HL-60/S4 treated with retinoic acid at 250 ng/mL for 4 days and 3 days (cell line): ENCODE results near the gene SLC15A1.

Source experiments
- in situ Hi-C: fragments of 300-500 bp; cut with MboI; formaldehyde crosslinking; loops from 2 replicates; pipeline ENCODE4 v1.7.0; 2022; ENCODE audit warnings: low sequenced_read_pairs

Gene SLC15A1

GRCh38 chr13:98781470-98781869 lies 29.0 kb upstream of the SLC15A1 start:
- in situ Hi-C loops, result no loop called here

DNA sequence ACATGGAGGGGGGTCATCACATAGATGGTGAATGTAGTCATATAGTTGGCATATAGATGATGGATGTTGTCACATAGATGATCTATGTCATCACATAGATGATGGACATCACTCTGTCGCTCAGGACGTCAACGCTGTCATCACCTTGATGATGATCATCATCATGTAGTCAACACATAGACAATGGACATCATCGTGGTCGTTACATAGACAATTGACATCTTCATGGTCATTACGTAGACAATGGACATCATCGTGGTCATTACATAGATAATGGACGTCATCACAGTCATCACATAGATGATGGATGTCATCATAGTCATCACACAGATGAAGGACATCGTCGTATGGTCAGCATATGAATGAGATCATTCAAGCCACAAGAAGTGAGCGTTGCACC lies 28.6 kb upstream of the SLC15A1 start:
- in situ Hi-C loops, result no loop called here

GRCh38 chr13:98780451-98780850 lies 28.0 kb upstream of the SLC15A1 start:
- in situ Hi-C loops, result no loop called here

DNA sequence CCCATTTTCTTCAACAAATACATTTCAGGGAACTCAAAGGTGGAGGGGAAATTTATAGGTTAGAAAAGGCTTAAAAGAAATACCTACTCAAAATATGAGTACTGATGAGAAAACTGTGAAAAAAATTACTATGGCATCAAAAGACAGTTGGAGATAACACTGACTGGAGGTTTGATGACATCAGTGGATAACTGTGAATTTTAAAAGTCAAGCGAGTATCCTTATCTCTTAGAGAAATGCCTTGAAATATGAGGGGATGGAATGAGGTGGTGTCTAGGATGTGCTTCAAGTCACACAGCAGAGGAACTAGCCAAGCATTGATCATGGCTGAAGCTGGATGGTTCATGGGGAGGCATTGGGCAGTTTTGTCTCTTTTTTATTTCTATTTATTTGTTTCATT lies 27.2 kb upstream of the SLC15A1 start:
- in situ Hi-C loops, result no loop called here

DNA sequence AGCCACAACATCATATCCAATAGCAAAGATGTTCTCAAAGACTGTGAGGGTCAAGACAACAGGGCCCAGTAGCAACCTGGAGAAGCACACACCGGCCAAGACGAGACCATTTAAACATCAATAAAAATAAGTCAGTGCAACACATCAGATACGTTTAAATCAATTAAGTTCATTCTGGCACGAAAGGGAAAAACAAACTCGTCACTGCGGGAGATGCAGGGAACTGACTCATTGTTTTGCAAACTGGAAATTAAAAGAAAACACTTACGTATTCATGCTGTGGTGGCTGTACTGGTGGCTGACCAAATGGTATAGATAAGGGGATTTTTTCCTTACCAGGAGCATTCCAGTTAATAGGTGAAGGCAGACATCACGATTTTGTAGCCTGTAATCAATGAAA lies 26.3 kb upstream of the SLC15A1 start:
- in situ Hi-C loops, result no loop called here

DNA sequence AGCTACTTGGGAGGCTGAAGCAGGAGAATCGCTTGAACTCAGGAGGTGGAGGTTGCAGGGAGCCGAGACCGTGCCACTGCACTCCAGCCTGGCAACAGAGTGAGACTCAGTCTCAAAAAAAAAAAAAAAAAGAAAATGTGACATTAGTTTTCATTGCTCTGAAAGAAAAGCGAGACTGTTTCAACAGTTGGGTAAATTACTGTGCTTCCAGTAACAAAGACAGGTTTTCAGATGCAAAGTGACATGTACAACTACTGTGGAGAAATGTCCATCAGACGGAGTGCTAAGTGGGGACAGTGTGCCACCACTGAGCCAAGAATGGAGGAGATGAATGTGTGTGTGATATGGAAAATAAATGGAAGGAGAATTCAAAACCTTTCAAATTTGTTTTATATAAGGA lies 24.2 kb upstream of the SLC15A1 start:
- in situ Hi-C loops, result no loop called here

- in situ Hi-C loops, result no loop called here
These were observed 23.5 kb upstream of the SLC15A1 start for GRCh38 chr13:98775844-98776598.

- in situ Hi-C loops, result no loop called here
These were observed 22.9 kb upstream of the SLC15A1 start for GRCh38 chr13:98775386-98775785.

GRCh38 chr13:98774776-98775175 lies 22.3 kb upstream of the SLC15A1 start:
- in situ Hi-C loops, result no loop called here

- in situ Hi-C loops, result no loop called here
These were observed 21.4 kb upstream of the SLC15A1 start for GRCh38 chr13:98773921-98774320.

GRCh38 chr13:98772794-98773452 lies 20.5 kb upstream of the SLC15A1 start:
- in situ Hi-C loops, result no loop called here

GRCh38 chr13:98771838-98772611 lies 19.6 kb upstream of the SLC15A1 start:
- in situ Hi-C loops, result no loop called here

DNA sequence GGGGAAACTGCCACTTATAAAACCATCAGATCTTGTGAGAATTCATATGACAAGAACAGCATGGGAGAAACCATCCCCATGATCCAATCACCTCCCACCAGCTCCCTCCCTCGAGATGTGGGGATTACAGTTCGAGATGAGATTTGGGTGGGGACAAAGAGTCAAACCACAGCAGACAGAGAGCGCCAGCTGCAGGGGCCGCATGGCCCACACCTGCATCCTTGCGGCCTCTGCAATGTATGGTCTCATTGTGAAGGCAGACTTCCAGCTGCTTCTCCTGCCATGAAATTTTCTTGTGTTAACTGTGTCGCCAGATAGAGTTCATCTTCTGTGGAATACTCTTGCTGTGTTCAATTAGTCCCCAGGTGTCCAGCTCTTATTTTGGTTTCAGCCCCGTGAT lies 17.3 kb upstream of the SLC15A1 start:
- in situ Hi-C loops, result no loop called here

DNA sequence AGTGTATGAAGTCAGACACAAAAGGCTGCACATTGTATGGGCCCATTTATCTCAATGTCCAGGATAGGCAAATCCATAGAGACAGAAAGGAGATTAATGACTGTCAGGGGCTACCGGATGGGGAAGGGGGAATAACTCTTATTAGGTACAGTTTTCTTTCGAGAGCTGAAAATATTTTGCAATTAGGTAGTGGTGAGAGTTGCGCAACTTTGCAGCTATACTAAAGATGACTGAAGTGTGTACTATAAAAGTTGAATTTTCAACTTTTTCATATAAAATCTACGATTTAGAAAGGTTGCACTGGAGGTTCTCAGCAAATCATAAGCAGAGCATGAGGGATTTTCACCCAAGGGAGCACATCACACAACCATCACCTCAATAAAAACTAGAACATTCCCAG lies 16.1 kb upstream of the SLC15A1 start:
- in situ Hi-C loops, result no loop called here

DNA sequence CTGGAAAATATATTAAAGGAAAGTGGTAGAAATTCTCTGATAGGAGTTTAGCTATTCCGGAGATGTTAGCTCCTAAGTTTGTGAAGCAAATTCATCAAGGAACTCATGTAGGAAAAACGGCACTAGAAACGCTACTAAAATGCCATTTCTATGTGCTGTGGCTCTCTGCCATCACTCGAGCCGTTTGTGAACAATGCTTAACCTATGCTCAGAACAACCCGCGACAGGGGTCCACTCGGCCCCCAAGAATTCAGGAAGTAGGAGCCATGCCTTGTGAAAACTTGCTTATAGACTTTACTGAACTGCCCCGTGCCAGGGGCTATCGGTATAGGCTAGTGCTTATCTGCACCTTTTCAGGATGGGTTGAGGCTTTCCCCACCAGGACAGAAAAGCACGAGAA lies 14.2 kb upstream of the SLC15A1 start:
- in situ Hi-C loops, result no loop called here

DNA sequence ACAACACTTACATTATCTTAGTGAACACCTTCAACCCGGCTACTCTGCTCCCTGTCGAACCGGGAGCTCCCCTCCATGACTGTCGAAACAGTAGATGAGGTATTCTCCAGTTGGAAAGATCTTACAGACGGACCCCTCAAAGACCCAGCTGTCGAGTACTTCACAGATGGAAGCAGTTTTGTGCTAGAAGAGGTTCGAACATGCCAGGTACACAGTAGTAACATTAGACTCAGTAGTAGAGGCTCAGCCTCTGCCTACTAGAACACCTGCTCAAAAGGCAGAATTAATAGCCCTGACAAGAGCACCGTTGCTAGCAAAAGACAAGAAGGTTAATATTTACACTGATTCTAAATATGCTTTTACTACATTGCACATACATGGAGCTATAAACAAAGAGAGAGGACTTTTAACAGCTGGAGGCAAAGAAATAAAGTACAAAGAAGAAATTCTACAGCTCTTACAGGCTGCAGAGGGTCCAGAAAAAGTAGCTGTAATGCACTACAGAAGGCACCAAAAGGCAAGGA lies 13.6 kb upstream of the SLC15A1 start:
- in situ Hi-C loops, result no loop called here

- in situ Hi-C loops, result no loop called here
These were observed 9.6 kb upstream of the SLC15A1 start for GRCh38 chr13:98761986-98762616.

DNA sequence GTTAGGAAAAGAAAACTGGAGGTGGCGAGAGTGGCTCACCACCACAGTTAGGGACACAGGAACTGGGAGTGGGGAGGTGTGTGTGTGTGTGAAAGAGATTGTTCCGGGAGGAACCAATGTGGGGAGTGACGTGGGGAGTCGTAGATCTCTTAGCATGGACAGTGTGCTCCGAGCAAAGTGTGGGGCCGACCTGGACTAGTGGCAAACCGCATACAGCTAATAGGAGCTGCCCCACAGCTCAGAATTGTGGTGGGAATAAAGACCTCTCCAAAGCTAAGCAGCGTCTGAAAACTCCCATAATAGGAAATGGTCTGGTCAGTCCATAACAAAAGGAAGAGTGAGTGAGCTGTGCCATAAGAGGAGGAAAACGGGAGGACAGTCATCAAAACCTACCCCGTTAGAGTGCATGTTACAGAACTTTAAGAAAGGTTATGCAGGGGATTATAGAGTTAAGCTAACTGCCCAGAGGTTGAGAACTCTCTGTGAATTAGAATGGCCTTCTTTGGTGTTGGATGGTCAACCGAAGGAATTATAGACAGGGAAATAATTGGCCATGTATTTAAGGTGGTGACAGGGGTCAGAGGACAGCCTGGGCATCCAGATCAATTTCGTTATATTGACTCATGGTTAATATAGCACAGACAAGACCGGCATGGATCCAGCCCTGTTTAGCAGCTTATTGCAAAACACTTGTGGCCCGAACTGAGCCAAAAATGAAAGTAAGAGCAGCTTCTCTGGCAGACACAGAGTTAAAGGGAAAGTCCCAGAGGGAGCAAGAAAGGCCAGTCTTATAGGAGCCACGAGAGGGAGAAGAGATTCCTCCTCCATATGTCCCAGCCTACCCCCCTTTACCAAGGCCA lies 8.9 kb upstream of the SLC15A1 start:
- in situ Hi-C loops, result no loop called here

- in situ Hi-C loops, result no loop called here
These were observed 3.3 kb upstream of the SLC15A1 start for GRCh38 chr13:98755729-98756128.

DNA sequence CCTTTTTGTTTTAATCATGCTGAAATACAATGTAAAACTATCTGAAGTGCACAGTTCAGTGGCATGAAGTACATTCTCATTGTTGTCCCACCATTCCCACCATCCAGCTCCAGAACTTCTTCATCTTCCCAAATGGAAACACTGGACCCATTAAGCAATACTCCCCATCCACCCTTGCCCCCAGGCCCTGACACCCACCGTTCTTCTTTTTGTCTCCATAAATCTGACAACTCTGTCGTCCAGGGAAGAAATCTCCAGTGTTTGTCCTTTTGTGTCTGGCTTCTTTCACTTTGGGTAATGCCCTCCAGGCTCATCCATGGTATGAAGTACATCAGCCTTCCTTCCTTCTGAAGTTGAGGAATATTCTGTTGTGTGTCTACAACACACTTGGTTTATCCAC lies 2.6 kb upstream of the SLC15A1 start:
- in situ Hi-C loops, result no loop called here
